IMR-90 (cell line): ENCODE results near the gene SYT8. TPM values are rescaled to one million over a fixed set of nuclear protein-coding genes. Genes with fewer than 3 reads are reported as not detected.

ENCODE experiments used
- ATAC-seq: fragments of 200-7000 bp; cut with Tn5 transposase; 2 replicates; pipeline ENCODE4 v1.9.1; 2020; ENCODE audit warnings: low read depth, mild to moderate bottlenecking, moderate library complexity
- BruUV-seq: library from RNA; stranded (reverse); fragments of 400-500 nt; replicated peaks from 2 replicates; lab custom pipeline; 2021; lab: Mats Ljungman, UMichigan
- CTCF ChIA-PET: fragments of 300-600 bp; formaldehyde crosslinking; extraction: SDS; loops from one replicate; lab custom pipeline; 2021; ENCODE audit warnings: antibody characterized with exemption; lab: Yijun Ruan, JAX
- POLR2A ChIA-PET: fragments of 300-600 bp; sonication (Branson Sonifier 250); formaldehyde crosslinking; loops from one replicate; lab custom pipeline; 2022; ENCODE audit warnings: antibody characterized with exemption; ENCODE audit not compliant: unreplicated experiment; lab: Charles Lee
- DNase-seq: peaks from one replicate; pipeline ENCODE4 v3.0.0; 2013
- H2AFZ ChIP-seq: replicated peaks from 2 replicates; pipeline ENCODE3; 2013; ENCODE audit warnings: low read length, mild to moderate bottlenecking; ENCODE audit not compliant: poor library complexity
- H2AK5ac ChIP-seq: 2 replicates; pipeline ENCODE4 v1.6.1; 2013; ENCODE audit warnings: low read depth, low read length, inconsistent platforms
- H2AK9ac ChIP-seq: replicated peaks from 2 replicates; pipeline ENCODE3; 2013; ENCODE audit warnings: mild to moderate bottlenecking, low read depth, low read length, moderate library complexity; ENCODE audit not compliant: poor library complexity
- H2BK120ac ChIP-seq: 2 replicates; pipeline ENCODE4 v1.6.1; 2013; ENCODE audit warnings: low read depth, low read length, inconsistent platforms
- H2BK15ac ChIP-seq: 3 replicates; pipeline ENCODE4 v1.6.1; 2013; ENCODE audit warnings: low read depth, low read length, inconsistent platforms
- H2BK20ac ChIP-seq: 2 replicates; pipeline ENCODE4 v1.6.1; 2013; ENCODE audit warnings: low read depth, mild to moderate bottlenecking, inconsistent platforms, low read length, moderate library complexity
- H2BK5ac ChIP-seq: 2 replicates; pipeline ENCODE4 v1.6.1; 2013; ENCODE audit warnings: mild to moderate bottlenecking, low read depth, low read length, inconsistent platforms; ENCODE audit not compliant: poor library complexity, severe bottlenecking
- H3K14ac ChIP-seq: replicated peaks from 2 replicates; pipeline ENCODE4 v1.6.1; 2013; ENCODE audit warnings: low read depth, low read length, inconsistent platforms
- H3K18ac ChIP-seq: 2 replicates; pipeline ENCODE4 v1.6.1; 2013; ENCODE audit warnings: low read depth, low read length, control low read depth
- H3K23ac ChIP-seq: 2 replicates; pipeline ENCODE4 v1.6.1; 2013; ENCODE audit warnings: low read depth, low read length, inconsistent platforms
- H3K27ac ChIP-seq: 2 replicates; pipeline ENCODE4 v1.5.1; 2013; ENCODE audit warnings: mild to moderate bottlenecking, control low read depth, low read length; ENCODE audit not compliant: insufficient read depth
- H3K27me3 ChIP-seq: 2 replicates; pipeline ENCODE4 v1.6.1; 2013; ENCODE audit warnings: low read length; ENCODE audit not compliant: control insufficient read depth, insufficient read depth
- H3K36me3 ChIP-seq: 2 replicates; pipeline ENCODE4 v1.6.1; 2013; ENCODE audit warnings: low read length, mixed read lengths; ENCODE audit not compliant: control insufficient read depth, insufficient read depth
- H3K4ac ChIP-seq: 2 replicates; pipeline ENCODE4 v1.6.1; 2013; ENCODE audit warnings: low read depth, low read length, inconsistent platforms
- H3K4me1 ChIP-seq: 2 replicates; pipeline ENCODE4 v1.6.1; 2013; ENCODE audit warnings: low read length, mixed read lengths; ENCODE audit not compliant: control insufficient read depth, insufficient read depth
- H3K4me2 ChIP-seq: 2 replicates; pipeline ENCODE4 v1.6.1; 2013; ENCODE audit warnings: low read depth, mild to moderate bottlenecking, control low read depth, low read length, moderate library complexity
- H3K4me3 ChIP-seq: 2 replicates; pipeline ENCODE4 v1.5.1; 2013; ENCODE audit warnings: low read depth, mild to moderate bottlenecking, control low read depth, low read length, moderate library complexity; ENCODE audit not compliant: insufficient read depth
- H3K56ac ChIP-seq: 2 replicates; pipeline ENCODE4 v1.6.1; 2013; ENCODE audit warnings: low read length, inconsistent platforms; ENCODE audit not compliant: insufficient read depth; ENCODE audit errors: extremely low read depth
- H3K79me1 ChIP-seq, 2 experiments: 2 replicates each; pipeline ENCODE4 v1.6.1; 2013; ENCODE audit warnings: low read length in 2 of 2, inconsistent platforms in 1 of 2, low read depth in 1 of 2
- H3K9ac ChIP-seq: 2 replicates; pipeline ENCODE4 v1.6.1; 2013; ENCODE audit warnings: low read depth, low read length, control low read depth
- H3K9me1 ChIP-seq: 2 replicates; pipeline ENCODE4 v1.6.1; 2013; ENCODE audit warnings: low read length, inconsistent platforms; ENCODE audit not compliant: insufficient read depth
- H3K9me3 ChIP-seq: 2 replicates; pipeline ENCODE4 v1.6.1; 2013; ENCODE audit warnings: low read length; ENCODE audit not compliant: control insufficient read depth, insufficient read depth
- H4K20me1 ChIP-seq: 2 replicates; pipeline ENCODE4 v1.6.1; 2013; ENCODE audit warnings: low read length, inconsistent platforms; ENCODE audit not compliant: insufficient read depth
- H4K5ac ChIP-seq: 2 replicates; pipeline ENCODE4 v1.6.1; 2013; ENCODE audit warnings: mild to moderate bottlenecking, low read depth, low read length, control low read depth
- H4K8ac ChIP-seq, 2 experiments: 2 replicates each; pipeline ENCODE4 v1.6.1; 2013; ENCODE audit warnings: low read depth in 2 of 2, low read length in 2 of 2, control low read depth in 1 of 2, inconsistent platforms in 1 of 2
- H4K91ac ChIP-seq: 2 replicates; pipeline ENCODE4 v1.6.1; 2013; ENCODE audit warnings: low read depth, low read length, inconsistent platforms; ENCODE audit not compliant: insufficient read depth
- BHLHE40 ChIP-seq: fragments of 150-350 bp; IDR thresholded peaks from 2 replicates; pipeline ENCODE4 v1.6.1; 2016; ENCODE audit warnings: mild to moderate bottlenecking, low read depth, low read length
- CEBPB ChIP-seq: IDR thresholded peaks from 2 replicates; pipeline ENCODE4 v1.6.1; 2012; ENCODE audit warnings: low read depth, low read length, improper control_type of control experiment
- CHD1 ChIP-seq: IDR thresholded peaks from 2 replicates; pipeline ENCODE4 v1.6.1; 2012; ENCODE audit warnings: low read depth, low read length, improper control_type of control experiment
- FOS ChIP-seq: fragments of 150-350 bp; IDR thresholded peaks from 2 replicates; pipeline ENCODE4 v1.6.1; 2016; ENCODE audit warnings: low read depth, low read length
- MAFK ChIP-seq: IDR thresholded peaks from 2 replicates; pipeline ENCODE4 v1.6.1; 2012; ENCODE audit warnings: low read depth, low read length, improper control_type of control experiment
- MAZ ChIP-seq: IDR thresholded peaks from 2 replicates; pipeline ENCODE4 v1.6.1; 2012; ENCODE audit warnings: low read depth, mild to moderate bottlenecking, low read length, improper control_type of control experiment, moderate library complexity, borderline replicate concordance
- MXI1 ChIP-seq: IDR thresholded peaks from 2 replicates; pipeline ENCODE4 v1.6.1; 2012; ENCODE audit warnings: low read depth, mild to moderate bottlenecking, low read length, moderate library complexity, borderline replicate concordance
- NFE2L2 ChIP-seq: fragments of 150-350 bp; IDR thresholded peaks from 2 replicates; pipeline ENCODE4 v1.6.1; 2016; ENCODE audit warnings: low read depth, mild to moderate bottlenecking, low read length
- POLR2A ChIP-seq: IDR thresholded peaks from 2 replicates; pipeline ENCODE4 v1.6.1; 2012; ENCODE audit warnings: mild to moderate bottlenecking, low read depth, low read length
- RAD21 ChIP-seq: IDR thresholded peaks from 2 replicates; pipeline ENCODE4 v1.6.1; 2012; ENCODE audit warnings: low read length, improper control_type of control experiment
- RFX5 ChIP-seq: IDR thresholded peaks from 2 replicates; pipeline ENCODE4 v1.8.0; 2012; ENCODE audit warnings: low read depth, mild to moderate bottlenecking, low read length, moderate library complexity
- SMC3 ChIP-seq: fragments of 150-350 bp; IDR thresholded peaks from 2 replicates; pipeline ENCODE4 v1.6.1; 2016; ENCODE audit warnings: low read depth, mild to moderate bottlenecking, antibody characterized with exemption, low read length, moderate library complexity
- USF2 ChIP-seq: fragments of 150-350 bp; IDR thresholded peaks from 2 replicates; pipeline ENCODE4 v1.6.1; 2017; ENCODE audit warnings: mild to moderate bottlenecking, antibody characterized with exemption, low read length, low read depth
- WGBS, 2 experiments: methylation state at CpG; one replicate each; pipeline versions ENCODE4 v1.1.5 to v1.1.7; 2013; ENCODE audit warnings: missing lambda C conversion rate in 2 of 2; ENCODE audit not compliant: insufficient read length in 1 of 2; ENCODE audit errors: extremely low coverage in 2 of 2; 5-methylcytosine and 5-hydroxymethylcytosine counted together
- dilution Hi-C: fragments of 300-500 bp; cut with HindIII; formaldehyde crosslinking; loops from one replicate; pipeline ENCODE4 v1.14.3; 2018; ENCODE audit warnings: low sequenced_read_pairs; ENCODE audit not compliant: unreplicated experiment
- in situ Hi-C: fragments of 300-500 bp; cut with MboI; formaldehyde crosslinking; loops from 3 replicates; pipeline ENCODE4 v1.14.3; 2019; ENCODE audit warnings: low sequenced_read_pairs, inconsistent platforms, mixed read lengths
- intact Hi-C: fragments of 100-400 bp; cut with micrococcal nuclease; formaldehyde crosslinking; loops from 2 replicates; pipeline ENCODE4 v1.10.0; 2022
- polyA plus RNA-seq, 3 experiments: library from polyadenylated mRNA; depleted of rRNA; stranded (reverse); fragments of >200 nt; gene quantifications; 2 replicates each; pipeline ENCODE4 v1.2.3, GENCODE V29; 2012; ENCODE audit warnings: low replicate concordance in 1 of 3
- total RNA-seq: library from RNA; depleted of rRNA; stranded (reverse); fragments of >200 nt; gene quantifications from 2 replicates; pipeline ENCODE4 v1.2.3, GENCODE V29; 2012
- TF ChIP-seq, protein P1 (sequence below): conservative IDR thresholded peaks from 2 replicates; pipeline ENCODE4 v1.5.1; 2012; ENCODE audit warnings: mild to moderate bottlenecking, low read depth, low read length, improper control_type of control experiment
- TF ChIP-seq, protein P2 (sequence below): fragments of 150-350 bp; IDR thresholded peaks from 2 replicates; pipeline ENCODE4 v1.6.1; 2016; ENCODE audit warnings: low read depth, mild to moderate bottlenecking, low read length, moderate library complexity, borderline replicate concordance

SYT8 gene
- total and polyA plus RNA-seq, 2 of the 4 experiments (the other 2 are of a cell fraction), result not detected

DNA sequence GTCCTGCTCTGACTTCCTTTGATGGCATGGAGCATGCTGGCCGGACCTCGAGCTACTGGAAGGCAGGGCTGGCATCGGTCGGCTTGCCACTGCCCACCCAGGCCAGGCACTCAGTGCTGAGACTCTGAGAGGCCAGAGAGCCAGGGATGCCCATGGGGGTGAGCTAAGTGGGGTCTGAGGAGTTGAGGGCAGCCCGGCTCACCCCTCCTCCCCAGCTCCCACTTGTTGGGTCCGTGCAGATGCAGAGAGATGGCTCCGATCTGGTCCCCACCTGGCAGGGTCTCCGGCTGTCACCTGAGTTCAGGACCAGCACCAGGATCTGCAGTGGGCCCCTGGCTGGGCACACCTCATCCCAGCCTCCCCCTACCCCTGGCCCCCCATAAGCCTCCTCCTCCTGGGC, 31.4 kb downstream of the SYT8 start:
- Histone ChIP-seq H2BK120ac (no peak overlapping the region), H4K91ac (no peak overlapping the region), H2BK5ac (no peak overlapping the region), H2BK15ac (no peak overlapping the region), H4K8ac (no peak overlapping the region), H2AK5ac (no peak overlapping the region), H4K20me1 (no peaks in the 10 kb centered on the region), H3K23ac (no peak overlapping the region), H3K18ac (no peak overlapping the region), H3K4me3 (no peak overlapping the region), H3K9ac (no peak overlapping the region), H3K79me1 (no peaks in the 10 kb centered on the region), H3K27me3 (peaks cover 25% of the 10 kb centered on the region; the same call in 1 of the 2 replicates), H3K9me3 (no peaks in the 10 kb centered on the region), H3K14ac (no peak overlapping the region), H3K56ac (no peak overlapping the region), H2BK20ac (no peak overlapping the region), H2AK9ac (no peak overlapping the region), H3K4me1 (peaks cover 14% of the 10 kb centered on the region), H3K4ac (no peak overlapping the region), H2AFZ (no peak overlapping the region), H3K36me3 (no peaks in the 10 kb centered on the region), H3K9me1 (peaks cover 4% of the 10 kb centered on the region), H3K4me2 (no peak overlapping the region), H3K27ac (no peak overlapping the region), H4K5ac (no peak overlapping the region)
- in situ Hi-C loops, result no loop called here
- POLR2A ChIA-PET, result no interaction called here
- dilution Hi-C loops, result no loop called here
- no peak for DNase-seq
- WGBS, 2 experiments, result 96% methylated on average over 3 of the region's 8 CpGs; no CpG with 5 or more reads in 1 of the 2 experiments
- CTCF ChIA-PET, result no interaction called here
- intact Hi-C loops, result no loop called here
- BruUV-seq, result no TSS peak
- no peak for ATAC-seq
- TF ChIP-seq RFX5, result no peak
- TF ChIP-seq, protein P1, sequence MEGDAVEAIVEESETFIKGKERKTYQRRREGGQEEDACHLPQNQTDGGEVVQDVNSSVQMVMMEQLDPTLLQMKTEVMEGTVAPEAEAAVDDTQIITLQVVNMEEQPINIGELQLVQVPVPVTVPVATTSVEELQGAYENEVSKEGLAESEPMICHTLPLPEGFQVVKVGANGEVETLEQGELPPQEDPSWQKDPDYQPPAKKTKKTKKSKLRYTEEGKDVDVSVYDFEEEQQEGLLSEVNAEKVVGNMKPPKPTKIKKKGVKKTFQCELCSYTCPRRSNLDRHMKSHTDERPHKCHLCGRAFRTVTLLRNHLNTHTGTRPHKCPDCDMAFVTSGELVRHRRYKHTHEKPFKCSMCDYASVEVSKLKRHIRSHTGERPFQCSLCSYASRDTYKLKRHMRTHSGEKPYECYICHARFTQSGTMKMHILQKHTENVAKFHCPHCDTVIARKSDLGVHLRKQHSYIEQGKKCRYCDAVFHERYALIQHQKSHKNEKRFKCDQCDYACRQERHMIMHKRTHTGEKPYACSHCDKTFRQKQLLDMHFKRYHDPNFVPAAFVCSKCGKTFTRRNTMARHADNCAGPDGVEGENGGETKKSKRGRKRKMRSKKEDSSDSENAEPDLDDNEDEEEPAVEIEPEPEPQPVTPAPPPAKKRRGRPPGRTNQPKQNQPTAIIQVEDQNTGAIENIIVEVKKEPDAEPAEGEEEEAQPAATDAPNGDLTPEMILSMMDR, result no peak
- TF ChIP-seq POLR2A, result no peak
- no peak for TF ChIP-seq FOS
- TF ChIP-seq CEBPB, result no peak
- TF ChIP-seq RAD21, result no peak
- TF ChIP-seq MAFK, result no peak
- TF ChIP-seq, protein P2, sequence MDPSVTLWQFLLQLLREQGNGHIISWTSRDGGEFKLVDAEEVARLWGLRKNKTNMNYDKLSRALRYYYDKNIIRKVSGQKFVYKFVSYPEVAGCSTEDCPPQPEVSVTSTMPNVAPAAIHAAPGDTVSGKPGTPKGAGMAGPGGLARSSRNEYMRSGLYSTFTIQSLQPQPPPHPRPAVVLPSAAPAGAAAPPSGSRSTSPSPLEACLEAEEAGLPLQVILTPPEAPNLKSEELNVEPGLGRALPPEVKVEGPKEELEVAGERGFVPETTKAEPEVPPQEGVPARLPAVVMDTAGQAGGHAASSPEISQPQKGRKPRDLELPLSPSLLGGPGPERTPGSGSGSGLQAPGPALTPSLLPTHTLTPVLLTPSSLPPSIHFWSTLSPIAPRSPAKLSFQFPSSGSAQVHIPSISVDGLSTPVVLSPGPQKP, result no peak
- TF ChIP-seq MXI1, result no peak
- TF ChIP-seq SMC3, result no peak
- no peak for TF ChIP-seq MAZ
- no peak for TF ChIP-seq BHLHE40
- no peak for TF ChIP-seq CHD1
- no peak for TF ChIP-seq NFE2L2
- no peak for TF ChIP-seq USF2
